PC-3 (cell line): Measurements from ENCODE around the gene GAA.

Experiments
- EZH2phosphoT487 ChIP-seq: fragments of 300-600 bp; sonication (generic); IDR thresholded peaks from 2 replicates; pipeline ENCODE4 v1.6.1; 2018; ENCODE audit warnings: mild to moderate bottlenecking, antibody characterized with exemption, low read length, borderline replicate concordance
- TF ChIP-seq, protein P1 (sequence below): fragments of 300-600 bp; sonication (generic); conservative IDR thresholded peaks from 2 replicates; pipeline ENCODE4 v1.5.1; 2017; ENCODE audit warnings: antibody characterized with exemption, low read depth, mild to moderate bottlenecking, low read length

DNA sequence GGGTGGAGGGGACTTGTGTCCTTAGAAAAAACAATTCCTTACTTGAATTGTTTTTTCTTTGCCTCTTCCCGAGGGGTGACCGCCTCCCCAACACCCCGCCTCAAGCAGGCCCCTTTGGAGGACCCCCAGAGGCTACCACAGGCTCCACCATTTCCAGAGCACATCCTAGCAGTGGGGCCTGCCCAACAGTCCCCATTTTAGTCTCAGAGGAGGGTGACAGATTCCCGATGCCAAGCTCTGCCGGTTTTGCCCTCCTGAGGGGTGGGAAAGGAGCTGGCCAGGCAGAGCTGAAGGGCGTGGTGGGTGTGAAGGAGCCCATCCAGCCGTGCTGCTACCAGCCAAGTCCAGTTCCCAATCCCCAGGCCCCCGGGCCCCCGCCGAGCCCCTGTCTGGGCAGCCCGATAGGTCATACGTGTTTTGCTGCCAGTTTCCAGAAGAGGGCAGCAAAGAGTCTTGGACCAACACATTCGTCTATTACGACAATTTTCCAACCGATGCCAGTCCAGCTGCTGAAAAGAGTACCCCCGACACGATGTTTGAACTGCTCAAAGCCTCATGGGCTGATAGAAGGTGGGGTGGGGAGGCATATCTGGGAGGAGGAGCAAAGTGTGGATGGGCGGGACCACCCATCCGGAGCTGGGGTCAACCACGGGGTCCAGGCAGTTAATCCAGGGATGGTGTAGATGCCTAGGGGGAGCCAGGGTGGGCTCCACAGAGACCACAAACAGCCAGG is 18.8 kb upstream of the GAA start:
- TF ChIP-seq, protein P1, sequence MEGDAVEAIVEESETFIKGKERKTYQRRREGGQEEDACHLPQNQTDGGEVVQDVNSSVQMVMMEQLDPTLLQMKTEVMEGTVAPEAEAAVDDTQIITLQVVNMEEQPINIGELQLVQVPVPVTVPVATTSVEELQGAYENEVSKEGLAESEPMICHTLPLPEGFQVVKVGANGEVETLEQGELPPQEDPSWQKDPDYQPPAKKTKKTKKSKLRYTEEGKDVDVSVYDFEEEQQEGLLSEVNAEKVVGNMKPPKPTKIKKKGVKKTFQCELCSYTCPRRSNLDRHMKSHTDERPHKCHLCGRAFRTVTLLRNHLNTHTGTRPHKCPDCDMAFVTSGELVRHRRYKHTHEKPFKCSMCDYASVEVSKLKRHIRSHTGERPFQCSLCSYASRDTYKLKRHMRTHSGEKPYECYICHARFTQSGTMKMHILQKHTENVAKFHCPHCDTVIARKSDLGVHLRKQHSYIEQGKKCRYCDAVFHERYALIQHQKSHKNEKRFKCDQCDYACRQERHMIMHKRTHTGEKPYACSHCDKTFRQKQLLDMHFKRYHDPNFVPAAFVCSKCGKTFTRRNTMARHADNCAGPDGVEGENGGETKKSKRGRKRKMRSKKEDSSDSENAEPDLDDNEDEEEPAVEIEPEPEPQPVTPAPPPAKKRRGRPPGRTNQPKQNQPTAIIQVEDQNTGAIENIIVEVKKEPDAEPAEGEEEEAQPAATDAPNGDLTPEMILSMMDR: peak; percentile 94
- no peak for TF ChIP-seq EZH2phosphoT487
